Thyroid gland (tissue), 4 donors: ENCODE measurements around the gene ANKRD28. TPM values are rescaled to one million over a fixed set of nuclear protein-coding genes. Genes with fewer than 3 reads are reported as not detected.

Experiments used
- DNase-seq, 2 donors: peaks; one replicate each; pipeline ENCODE4 v3.0.0-alpha.2; 2019
- H3K27ac ChIP-seq, 3 donors: fragments of 200-600 bp; sonication (generic); 1 replicate in 2 of 3; 2 replicates in 1 of 3; pipeline ENCODE4 v1.5.1; 2016 to 2019; ENCODE audit warnings: mild to moderate bottlenecking in 1 of 3, moderate library complexity in 1 of 3
- H3K27me3 ChIP-seq: fragments of 200-600 bp; sonication (generic); one replicate; pipeline ENCODE4 v1.5.1; 2019
- H3K36me3 ChIP-seq, 2 donors: fragments of 200-600 bp; sonication (generic); one replicate each; pipeline ENCODE4 v1.5.1; 2016 to 2019
- H3K4me1 ChIP-seq, 2 donors: fragments of 200-600 bp; sonication (generic); one replicate each; pipeline ENCODE4 v1.5.1; 2017 to 2019
- H3K4me3 ChIP-seq, 3 donors: fragments of 200-600 bp; sonication (generic); replicated peaks in 1 of 3; 1 replicate in 2 of 3; 2 replicates in 1 of 3; pipeline ENCODE4 v1.5.1; 2016; ENCODE audit warnings: mild to moderate bottlenecking in 1 of 3
- H3K9me3 ChIP-seq: fragments of 200-600 bp; sonication (generic); one replicate; pipeline ENCODE4 v1.5.1; 2017
- POLR2A ChIP-seq, 2 donors: fragments of 450-650 bp; IDR thresholded peaks; one replicate each; pipeline ENCODE4 v1.6.1; 2017; ENCODE audit warnings: antibody characterized with exemption in 2 of 2, mild to moderate bottlenecking in 2 of 2, moderate library complexity in 1 of 2
- WGBS, 2 donors: methylation state at CpG; one replicate each; pipeline ENCODE4 v1.1.5; 2017; 5-methylcytosine and 5-hydroxymethylcytosine counted together
- intact Hi-C: fragments of 100-400 bp; cut with DNase I; formaldehyde crosslinking; loops from one replicate; pipeline ENCODE4 v1.15.1; 2023
- total RNA-seq, 4 donors: library from RNA; depleted of rRNA; stranded (reverse); fragments of >200 nt; gene quantifications; one replicate each; pipeline ENCODE4 v1.2.3, GENCODE V29; 2016
- TF ChIP-seq, protein P1 (sequence below), 6 experiments: fragments of 200-600 bp in 3 of 6; fragments of 450-650 bp in 3 of 6; sonication (generic) in 3 of 6; IDR thresholded peaks; one replicate each; pipeline ENCODE4 v1.5.1; 2016 to 2019; ENCODE audit warnings: antibody characterized with exemption in 6 of 6, mild to moderate bottlenecking in 2 of 6, inconsistent platforms in 1 of 6, moderate library complexity in 1 of 6

The ANKRD28 gene
- total RNA-seq, 4 donors from 2014 or later = 61.3 to 83.3 (median 72.7) TPM

DNA sequence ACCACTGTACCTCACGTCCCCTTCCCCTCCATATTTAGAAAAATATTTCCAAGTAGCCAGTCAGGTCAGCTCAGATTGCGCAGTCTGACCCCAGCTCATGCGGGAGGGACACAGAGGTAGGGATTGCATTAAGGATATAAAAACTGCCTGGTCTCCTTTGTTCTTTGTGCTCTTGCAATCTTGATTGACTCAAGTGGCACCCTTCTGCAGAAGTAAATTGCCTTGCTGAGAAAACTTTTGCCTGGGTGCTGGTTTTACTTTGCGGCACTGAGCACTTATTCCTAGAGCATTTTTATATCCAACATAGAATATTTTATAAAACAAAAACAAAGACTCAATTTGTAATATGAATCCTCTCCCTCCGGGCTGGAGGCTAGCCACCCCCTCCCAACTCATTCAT lies 141.4 kb downstream of the ANKRD28 start:
- TF ChIP-seq POLR2A (IDR thresholded peaks at IDR 0.05) = no peak
- TF ChIP-seq, protein P1, sequence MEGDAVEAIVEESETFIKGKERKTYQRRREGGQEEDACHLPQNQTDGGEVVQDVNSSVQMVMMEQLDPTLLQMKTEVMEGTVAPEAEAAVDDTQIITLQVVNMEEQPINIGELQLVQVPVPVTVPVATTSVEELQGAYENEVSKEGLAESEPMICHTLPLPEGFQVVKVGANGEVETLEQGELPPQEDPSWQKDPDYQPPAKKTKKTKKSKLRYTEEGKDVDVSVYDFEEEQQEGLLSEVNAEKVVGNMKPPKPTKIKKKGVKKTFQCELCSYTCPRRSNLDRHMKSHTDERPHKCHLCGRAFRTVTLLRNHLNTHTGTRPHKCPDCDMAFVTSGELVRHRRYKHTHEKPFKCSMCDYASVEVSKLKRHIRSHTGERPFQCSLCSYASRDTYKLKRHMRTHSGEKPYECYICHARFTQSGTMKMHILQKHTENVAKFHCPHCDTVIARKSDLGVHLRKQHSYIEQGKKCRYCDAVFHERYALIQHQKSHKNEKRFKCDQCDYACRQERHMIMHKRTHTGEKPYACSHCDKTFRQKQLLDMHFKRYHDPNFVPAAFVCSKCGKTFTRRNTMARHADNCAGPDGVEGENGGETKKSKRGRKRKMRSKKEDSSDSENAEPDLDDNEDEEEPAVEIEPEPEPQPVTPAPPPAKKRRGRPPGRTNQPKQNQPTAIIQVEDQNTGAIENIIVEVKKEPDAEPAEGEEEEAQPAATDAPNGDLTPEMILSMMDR (IDR thresholded peaks at IDR 0.05) = no peak

DNA sequence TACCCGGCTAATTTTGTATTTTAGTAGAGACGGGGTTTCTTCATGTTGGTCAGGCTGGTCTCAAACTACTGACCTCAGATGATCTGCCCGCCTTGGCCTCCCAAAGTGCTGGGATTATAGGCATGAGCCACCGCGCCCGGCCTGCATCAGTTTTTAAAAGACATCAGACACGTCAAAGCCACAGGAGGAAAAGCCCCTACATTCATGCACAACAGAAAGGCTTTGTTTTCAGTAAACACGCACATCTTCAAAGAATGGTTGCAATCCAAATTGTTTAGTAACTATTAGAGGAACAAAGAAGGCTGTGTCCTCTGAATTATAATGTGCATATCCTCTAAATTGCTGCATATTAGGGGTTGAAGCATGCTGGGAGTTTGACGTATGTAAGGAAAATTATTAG lies 142.9 kb downstream of the ANKRD28 start:
- DNase-seq = no peak
- intact Hi-C loops = no loop called here
- H3K27ac ChIP-seq = no peak overlapping the region
- no peaks in the 10 kb centered on the region for H3K4me1 ChIP-seq
- H3K4me3 ChIP-seq = no peak overlapping the region
- H3K36me3 ChIP-seq = no peaks in the 10 kb centered on the region
- TF ChIP-seq, protein P1 (IDR thresholded peaks at IDR 0.05) = no peak
- no peak for TF ChIP-seq POLR2A (IDR thresholded peaks at IDR 0.05)
- no peaks in the 10 kb centered on the region for H3K9me3 ChIP-seq
- no peaks in the 10 kb centered on the region for H3K27me3 ChIP-seq
- 91 to 92% methylated on average over 9 of the region's 9 CpGs for WGBS, 2 donors

More for the DNA sequence above, 141.4 kb downstream of the ANKRD28 start:
- no peaks in the 10 kb centered on the region for H3K27me3 ChIP-seq
- H3K4me1 ChIP-seq = no peaks in the 10 kb centered on the region
- H3K4me3 ChIP-seq = no peak overlapping the region
- H3K36me3 ChIP-seq = no peaks in the 10 kb centered on the region
- 77% methylated on average over 5 of the region's 5 CpGs for WGBS, 2 donors
- no peak for DNase-seq
- no peak overlapping the region for H3K27ac ChIP-seq
- H3K9me3 ChIP-seq = no peaks in the 10 kb centered on the region
- intact Hi-C loops = no loop called here

DNA sequence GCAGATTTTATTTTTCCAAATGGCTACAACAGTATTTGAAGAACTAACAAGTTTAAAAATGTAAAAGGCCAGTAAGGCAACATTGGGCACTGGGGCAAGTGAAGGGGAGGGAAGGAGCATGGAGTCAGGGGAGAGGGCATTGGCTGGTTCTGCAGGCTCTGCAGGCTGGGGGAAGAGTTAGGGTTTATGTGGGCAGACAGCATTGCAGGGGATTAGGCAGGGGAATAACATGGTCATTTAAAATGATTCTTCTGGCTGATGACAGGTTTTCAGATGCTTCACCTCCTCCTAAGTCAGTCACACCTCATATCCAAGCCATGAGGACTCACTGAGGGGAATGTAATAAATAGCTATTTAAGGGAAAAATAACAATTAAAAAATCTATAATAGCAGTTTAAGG lies 143.7 kb downstream of the ANKRD28 start:
- H3K36me3 ChIP-seq = no peaks in the 10 kb centered on the region
- H3K27me3 ChIP-seq = no peaks in the 10 kb centered on the region
- H3K27ac ChIP-seq = no peak overlapping the region
- intact Hi-C loops = no loop called here
- no peak for DNase-seq
- TF ChIP-seq, protein P1 (IDR thresholded peaks at IDR 0.05) = no peak
- TF ChIP-seq POLR2A (IDR thresholded peaks at IDR 0.05) = no peak
- no peaks in the 10 kb centered on the region for H3K4me1 ChIP-seq
- no peaks in the 10 kb centered on the region for H3K9me3 ChIP-seq
- H3K4me3 ChIP-seq = no peak overlapping the region

DNA sequence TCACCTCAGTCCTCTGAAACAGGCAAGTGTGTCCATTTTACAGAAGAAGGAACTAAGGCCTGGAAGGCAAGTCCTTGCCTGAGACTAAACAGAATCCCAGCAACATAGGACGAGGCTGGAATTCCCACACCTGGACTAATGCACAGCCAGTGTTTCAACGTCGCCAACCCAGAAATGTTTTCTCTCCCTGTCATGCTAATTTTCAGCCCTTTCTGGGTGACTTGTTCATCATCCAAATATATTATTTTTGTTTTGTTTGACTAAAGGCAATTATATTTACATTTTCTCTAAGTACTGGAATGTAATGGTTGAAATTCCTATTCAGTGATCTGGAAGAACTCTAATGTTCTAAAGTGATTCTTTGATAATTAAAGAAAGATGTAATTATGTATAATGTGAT lies 144.5 kb downstream of the ANKRD28 start:
- Histone ChIP-seq H3K27ac (no peak overlapping the region), H3K9me3 (no peaks in the 10 kb centered on the region), H3K36me3 (no peaks in the 10 kb centered on the region), H3K4me3 (no peak overlapping the region), H3K27me3 (no peaks in the 10 kb centered on the region), H3K4me1 (no peaks in the 10 kb centered on the region)
- no peak for TF ChIP-seq POLR2A (IDR thresholded peaks at IDR 0.05)
- TF ChIP-seq, protein P1 (IDR thresholded peaks at IDR 0.05) = no peak
- WGBS, 2 donors = 93 to 95% methylated on average over 3 of the region's 3 CpGs
- intact Hi-C loops = no loop called here
- DNase-seq = no peak

DNA sequence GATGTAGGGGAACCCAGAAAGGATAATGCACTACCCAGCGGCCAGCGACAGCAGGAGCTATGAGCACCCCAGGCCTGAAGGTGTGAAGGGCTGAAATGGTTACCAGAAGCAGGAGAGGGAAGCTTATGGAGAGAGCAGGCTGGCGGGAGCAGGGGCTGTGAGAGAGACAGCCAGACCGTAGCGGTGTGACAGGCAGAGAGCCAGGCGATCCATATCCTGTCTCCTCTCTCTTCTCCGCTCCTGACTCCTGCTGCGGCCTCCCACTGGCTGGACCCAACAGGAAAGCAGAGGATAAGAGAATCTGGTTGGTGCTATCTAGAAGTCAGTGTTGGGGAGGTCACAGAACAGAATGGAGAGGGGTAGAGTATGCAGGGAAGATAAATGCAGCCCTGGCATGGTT lies 146.4 kb downstream of the ANKRD28 start:
- 75 to 81% methylated on average over 8 of the region's 8 CpGs for WGBS, 2 donors
- TF ChIP-seq, protein P1 (IDR thresholded peaks at IDR 0.05) = no peak
- TF ChIP-seq POLR2A (IDR thresholded peaks at IDR 0.05) = no peak
- H3K9me3 ChIP-seq = no peaks in the 10 kb centered on the region
- no peaks in the 10 kb centered on the region for H3K27me3 ChIP-seq
- H3K27ac ChIP-seq = no peak overlapping the region
- DNase-seq = no peak
- H3K4me3 ChIP-seq = no peak overlapping the region
- intact Hi-C loops = no loop called here
- peaks cover 0 to 11% of the 10 kb centered on the region in 2 donors for H3K4me1 ChIP-seq
- H3K36me3 ChIP-seq = no peaks in the 10 kb centered on the region
